Activated CD8-positive, alpha-beta memory T cell treated with anti-CD3 and anti-CD28 coated beads for 24 hours (primary cell): ENCODE measurements around the gene CXXC5.

Experiments
- DNase-seq: peaks from one replicate; pipeline ENCODE4 v3.0.0-alpha.2; 2020

CXXC5 gene

DNA sequence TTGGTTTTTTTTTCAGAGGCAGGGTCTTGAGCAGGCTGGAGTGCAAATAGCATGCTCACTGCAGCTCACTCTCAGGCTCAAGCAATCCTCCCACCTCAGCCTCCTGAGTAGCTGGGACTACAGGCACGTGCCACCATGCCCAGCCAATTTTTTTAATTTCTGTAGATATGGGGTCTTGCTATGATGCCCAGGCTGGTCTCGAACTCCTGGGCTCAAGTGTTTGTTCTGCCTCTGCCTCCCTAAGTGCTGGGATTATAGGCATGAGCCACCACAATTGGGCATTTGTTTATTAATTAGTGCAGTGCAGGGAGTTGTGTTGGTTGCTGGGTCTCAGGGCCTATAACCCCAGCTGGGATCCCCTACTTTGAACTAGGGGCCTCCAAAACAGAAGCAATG, 47.0 kb downstream of the CXXC5 start:
- DNase-seq, result no peak

DNA sequence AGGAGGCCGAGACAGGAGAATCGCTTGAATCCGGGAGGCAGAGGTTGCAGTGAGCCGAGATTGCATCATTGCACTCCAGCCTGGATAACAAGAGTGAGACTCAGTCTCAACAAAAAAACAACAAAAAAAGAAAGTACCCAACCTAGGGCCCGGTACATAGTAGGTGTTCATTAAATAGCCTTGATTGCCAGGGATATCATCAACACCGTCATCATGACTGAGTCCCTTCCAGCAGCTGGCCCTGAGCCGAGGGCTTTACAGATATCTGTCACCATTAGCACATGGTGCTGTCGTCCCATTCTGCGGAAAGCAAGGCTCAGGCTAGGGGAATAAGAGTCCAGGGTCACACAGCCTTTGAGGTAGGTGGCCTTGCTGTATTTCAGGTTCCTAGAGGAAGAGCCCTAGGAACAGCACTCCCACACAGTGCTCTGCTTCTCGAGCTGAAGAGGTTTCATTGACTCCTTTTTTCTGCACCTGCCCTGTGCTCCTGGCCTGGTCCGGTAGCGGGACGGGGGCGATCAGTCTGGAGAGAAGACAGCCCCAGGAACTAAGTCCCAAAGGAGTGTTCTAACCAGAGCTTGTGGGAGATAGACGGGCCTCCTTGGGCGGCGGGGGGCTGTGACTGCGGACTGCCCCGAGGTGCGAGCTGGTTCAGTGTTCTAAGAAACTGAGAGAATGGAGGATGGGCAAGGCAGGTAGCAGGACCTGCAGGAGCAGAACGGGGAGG, 48.2 kb downstream of the CXXC5 start:
- peak; percentile 72 for DNase-seq

DNA sequence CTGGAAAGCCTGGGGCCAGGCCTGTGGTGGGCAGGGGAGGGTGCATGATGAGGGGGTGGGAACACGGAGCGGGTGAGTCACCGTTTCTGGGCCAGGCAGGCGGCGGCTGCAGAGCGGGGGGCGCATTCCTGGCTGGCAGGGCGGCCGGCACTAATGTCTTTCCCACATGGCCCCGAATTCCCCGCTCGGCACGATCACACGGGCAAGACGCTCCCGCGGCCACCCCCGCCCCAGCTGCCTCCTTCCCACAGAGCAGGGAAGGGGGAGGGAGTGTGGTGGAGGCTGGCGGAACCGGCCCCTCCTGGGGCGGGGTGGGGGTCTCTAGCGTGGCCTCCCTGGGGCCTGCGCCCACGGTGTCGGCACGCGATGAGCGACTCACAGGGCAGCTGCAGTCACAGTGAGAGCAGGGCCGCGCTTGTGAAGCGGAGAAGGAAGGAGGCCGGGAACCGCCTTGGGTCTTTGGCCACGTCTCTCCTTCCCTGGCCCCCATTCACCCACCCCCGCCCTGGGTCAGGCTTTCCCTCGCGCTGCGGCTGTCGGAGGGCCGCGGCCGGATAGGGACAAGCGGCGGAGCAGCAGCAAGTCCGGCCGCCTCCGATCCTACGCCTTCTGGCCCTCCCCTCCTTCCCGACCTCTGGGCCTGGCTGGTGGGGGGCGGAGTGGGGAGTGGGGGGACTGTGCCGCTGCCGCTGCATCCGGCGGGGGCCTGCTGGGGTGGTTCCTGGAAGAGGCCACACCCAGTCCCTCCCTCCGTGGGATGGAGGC, 48.9 kb downstream of the CXXC5 start:
- peak; percentile 75 for DNase-seq

DNA sequence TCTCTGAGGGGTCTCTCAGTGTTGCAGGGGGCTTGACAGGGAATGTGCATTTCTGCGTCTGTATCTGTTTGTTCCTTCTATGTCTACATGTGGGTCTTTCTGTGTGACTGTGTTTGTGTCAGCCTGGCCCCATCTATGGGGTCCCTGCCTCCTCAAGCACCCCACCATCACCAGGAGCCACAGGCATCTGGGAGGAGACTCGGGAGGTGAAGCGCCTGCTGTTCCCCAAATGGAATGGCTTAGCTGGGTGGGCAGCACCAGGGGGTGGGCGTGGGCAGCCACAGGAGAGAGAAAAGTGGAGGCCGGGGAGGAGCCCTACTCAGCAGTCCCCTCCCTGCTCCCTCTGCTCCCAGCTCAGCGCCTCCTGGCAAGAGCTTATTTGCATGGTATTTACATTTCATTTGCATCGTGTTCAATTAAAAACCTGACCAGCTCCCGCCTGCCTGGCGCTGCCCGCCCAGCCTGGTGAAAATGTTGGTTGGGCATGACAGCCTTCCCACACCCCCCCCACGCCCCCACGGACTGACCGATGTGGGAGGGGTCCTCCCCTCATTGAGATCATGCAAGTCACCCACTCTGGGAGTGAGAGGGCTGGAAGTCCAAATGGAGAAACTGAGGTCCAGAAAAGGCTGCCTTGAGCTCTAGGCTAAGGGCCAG, 50.5 kb downstream of the CXXC5 start:
- DNase-seq, result no peak

GRCh38 chr5:139699351-139699750, 51.2 kb downstream of the CXXC5 start:
- no peak for DNase-seq

DNA sequence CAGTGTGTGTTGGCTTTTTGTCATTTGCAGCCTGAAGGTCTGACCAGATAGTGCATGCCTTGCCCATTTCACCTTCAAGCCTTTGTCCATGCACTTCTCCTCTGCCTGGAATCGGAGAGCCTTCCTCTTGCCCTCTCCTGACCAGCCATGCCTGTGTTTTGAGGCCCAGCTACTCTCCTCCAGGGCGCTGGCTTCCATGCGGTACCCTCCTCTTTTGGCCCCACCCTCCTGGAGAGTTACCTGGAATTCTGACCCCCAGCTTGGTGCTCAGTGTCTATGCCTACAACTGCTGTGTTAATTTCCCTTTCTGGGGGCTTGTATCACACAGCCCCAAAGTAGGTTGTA, 52.5 kb downstream of the CXXC5 start:
- no peak for DNase-seq

DNA sequence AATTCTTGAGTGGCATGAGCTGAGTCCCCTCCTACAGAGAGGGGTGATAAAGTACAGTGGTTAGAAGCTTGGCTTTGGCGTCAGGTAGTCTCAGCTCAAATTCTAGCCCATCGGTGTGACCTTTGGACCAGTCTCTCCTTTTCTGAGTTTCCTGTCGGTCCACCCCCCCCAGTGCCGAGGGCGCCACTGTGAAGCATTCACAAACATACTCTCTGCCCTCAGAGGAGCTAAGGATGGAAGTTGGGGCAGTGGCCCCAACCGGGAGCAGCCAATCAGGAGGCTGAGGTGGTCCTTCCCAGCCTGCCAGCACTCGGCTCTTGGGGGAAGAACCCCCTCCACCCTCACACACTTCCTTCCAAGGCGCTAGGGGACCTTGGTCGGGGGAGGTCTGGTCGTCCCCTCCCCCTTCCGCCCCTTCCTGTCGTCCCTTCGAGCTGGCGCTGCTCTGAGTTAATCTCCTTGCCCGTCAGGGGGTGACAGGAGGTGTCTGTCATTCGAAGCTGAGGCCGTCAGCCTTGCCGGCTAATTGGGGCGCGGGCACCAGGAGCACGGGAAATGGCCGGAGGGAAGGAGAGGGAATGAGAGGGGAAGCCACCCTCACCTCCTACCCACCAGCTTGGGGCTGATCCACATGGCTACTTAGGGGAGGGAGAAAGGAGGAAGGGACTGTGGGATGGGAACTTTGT, 53.0 kb downstream of the CXXC5 start:
- no peak for DNase-seq

DNA sequence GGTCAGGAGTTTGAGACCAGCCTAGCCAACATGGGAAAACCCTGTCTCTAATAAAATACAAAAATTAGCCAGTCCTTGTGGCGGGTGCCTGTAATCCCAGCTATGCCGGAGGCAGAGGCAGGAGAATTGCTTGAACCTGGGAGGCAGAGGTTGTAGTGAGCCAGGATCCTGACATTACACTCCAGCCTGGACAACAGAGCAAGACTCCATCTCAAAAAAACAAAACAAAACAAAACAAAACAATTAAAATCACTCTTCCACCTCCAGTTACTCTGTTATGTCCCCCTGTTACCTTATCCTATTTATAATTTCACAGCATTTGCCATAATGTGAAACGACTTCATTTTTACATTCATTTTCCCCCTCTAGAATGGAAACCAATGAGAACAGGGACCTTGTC, 54.4 kb downstream of the CXXC5 start:
- DNase-seq, result no peak

GRCh38 chr5:139704748-139705147, 56.6 kb downstream of the CXXC5 start:
- DNase-seq, result no peak

- DNase-seq, result no peak
These were observed 57.0 kb downstream of the CXXC5 start for GRCh38 chr5:139705191-139705590.

- no peak for DNase-seq
These were observed 57.8 kb downstream of the CXXC5 start for GRCh38 chr5:139705655-139706587.

DNA sequence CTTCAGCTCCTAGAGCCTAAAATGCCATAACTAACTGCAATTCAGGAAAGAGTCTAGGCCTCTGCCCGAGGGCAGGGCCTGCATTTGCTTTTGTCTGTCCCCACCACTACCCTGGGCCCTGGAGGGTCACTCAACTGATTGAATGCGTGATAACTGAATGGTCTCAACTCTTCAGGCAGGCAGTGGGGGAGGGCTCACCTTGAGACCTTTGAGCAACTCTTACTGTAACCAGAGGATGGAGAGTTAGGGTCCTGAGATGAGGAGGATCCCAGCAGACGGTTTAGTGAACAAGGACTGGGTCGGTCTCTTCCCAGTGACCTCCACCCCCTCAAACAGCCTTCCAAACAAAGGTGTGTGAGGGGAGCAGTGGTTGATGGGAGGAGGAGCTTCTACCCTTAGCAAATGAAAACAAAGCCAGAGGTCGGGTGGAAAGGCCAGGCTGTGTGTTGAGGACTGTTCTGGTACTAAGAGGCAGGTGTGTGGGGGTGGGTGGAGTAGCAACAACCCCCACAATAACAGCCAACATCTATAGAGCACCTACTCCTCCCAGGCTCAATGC, 59.4 kb downstream of the CXXC5 start:
- DNase-seq, result no peak

- DNase-seq, result no peak
These were observed 60.3 kb downstream of the CXXC5 start for GRCh38 chr5:139708434-139708861.

- no peak for DNase-seq
These were observed 60.9 kb downstream of the CXXC5 start for GRCh38 chr5:139708877-139709581.

DNA sequence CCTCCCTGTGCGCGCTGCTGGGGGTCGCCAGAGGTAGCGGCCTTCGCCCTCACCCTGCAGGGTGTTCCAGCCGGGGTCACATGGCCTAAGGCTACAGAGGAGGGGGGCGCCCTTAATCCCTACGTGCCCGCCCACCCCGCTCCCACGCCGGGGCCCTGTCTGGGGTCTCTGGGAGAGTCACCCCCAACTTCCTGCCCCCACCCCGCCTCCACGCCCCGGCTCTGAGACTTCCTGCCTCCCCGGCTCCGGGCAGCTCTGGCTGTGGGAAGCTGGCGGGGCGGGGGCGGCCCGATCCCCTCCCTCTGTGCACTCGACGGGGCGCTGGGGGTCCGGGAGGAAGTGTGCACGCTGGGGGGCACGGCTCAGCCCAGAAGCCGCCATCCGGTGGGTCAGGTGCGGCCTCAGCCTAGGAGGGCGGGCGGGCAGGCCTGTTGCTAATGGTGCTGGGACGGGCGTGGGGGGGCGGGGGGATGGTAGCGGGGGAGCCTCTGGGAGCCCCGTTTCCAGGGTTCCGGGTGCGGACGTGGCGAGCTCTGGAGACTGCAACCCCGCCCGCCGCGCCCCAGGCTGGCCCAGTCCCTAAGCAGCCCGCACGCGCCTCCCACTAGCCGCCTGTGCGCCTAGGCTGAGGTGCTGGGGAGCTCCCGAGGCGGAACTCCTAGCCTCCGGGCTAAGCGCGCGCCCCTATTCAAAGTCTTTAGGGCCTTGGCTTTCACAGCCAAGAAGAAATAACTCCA, 61.6 kb downstream of the CXXC5 start:
- DNase-seq, result peak; percentile 77

DNA sequence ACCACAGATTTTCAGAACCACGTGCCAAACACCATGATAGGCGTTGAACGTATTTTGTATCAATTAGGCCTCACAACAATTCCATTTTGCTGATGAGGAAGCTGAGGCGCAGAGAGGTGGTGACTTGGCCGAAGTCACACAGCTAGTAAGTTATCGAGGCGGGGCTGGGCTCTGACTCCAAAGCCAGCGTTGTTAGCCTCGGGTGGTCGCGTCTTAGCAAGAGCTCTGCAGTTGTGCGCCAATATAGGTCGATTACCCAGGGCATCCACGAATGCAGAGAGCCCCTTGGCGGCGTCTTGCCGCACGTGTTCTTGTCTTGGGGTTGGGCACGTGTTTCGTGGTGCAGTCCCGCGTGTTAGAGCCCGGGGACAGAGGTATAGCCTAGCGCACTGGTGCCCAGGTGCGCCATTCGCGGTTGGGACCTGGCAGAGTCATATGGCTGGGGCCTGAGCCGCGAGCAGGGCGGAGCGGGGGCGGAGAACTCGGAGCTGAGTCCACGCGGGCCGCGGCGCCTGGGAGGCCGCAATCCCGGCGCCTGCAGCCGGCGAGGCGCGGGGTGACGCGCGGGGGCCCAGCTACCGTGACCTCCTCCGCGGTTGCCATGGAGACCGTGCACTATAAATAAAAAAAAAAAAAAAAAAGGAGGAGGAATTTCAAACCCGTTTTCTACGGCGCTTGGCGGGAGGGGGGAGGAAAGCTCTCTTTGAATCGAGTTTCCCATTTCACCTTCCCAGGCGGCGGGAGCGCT, 62.3 kb downstream of the CXXC5 start:
- peak; percentile 84 for DNase-seq

DNA sequence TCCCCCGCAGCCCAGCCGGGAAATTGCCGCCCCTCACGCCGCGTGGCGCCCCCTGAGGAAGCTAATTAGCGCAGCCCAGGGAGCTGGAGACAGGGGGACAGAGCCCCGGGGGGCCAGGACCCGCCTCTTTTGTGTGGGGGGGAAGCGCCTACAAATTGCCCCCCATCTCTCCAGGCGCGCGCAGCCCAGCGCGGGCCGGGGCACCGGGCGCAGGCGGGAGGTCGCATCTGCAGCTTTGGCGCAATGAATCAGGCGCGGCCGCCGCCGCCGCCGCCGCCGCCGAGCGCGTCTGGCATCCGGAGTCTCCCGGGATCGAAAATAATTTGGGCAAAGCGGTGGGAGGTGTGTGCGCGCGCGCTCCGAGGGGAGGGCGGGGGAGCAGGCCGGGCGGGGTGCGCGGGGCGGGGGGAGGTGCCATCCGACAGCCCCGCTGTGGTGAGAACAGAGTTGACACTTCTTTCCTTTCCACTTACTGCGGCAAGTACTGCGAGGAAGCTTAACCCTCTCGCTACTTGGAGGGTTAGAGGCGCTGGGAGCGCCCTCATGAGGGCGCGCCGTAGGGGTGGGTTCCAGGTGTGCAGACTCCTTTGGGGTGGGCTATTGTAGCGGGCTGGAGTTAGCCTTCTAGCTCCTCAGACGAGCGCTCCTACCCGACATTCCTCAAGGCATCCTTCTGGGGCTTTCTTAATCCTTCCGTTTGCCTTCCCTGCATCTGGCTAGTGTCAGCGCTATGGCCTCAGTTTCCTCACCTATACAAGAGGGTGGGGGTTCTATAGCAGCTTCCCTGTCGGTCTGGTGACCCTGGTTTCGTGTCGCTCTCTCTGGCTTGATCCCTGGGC, 63.1 kb downstream of the CXXC5 start:
- peak; percentile 82 for DNase-seq

DNA sequence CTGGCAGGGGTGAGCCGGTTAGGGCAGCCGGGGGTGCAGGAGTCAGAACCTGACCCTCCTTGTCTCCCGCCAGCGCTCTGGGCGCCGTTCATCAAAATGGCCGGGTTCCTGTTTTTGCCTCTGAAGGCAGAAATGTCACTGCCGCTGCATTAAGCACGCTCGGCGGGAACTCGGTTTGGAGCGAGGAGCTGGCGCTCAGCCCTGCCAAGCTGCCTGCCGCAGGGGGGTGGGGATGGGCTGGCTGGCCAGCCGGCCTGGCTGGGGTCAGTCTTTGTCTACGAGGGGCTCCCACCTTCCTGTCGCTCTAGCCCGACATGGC, 63.7 kb downstream of the CXXC5 start:
- no peak for DNase-seq

- no peak for DNase-seq
These were observed 64.3 kb downstream of the CXXC5 start for GRCh38 chr5:139712412-139712811.
